Stimulated activated CD4-positive, alpha-beta T cell treated with anti-CD3 and anti-CD28 coated beads, TNF-alpha, amount 100 ng/mL, for 24 hours (primary cell): ENCODE data around the gene NBEA.
"Not testable (repeated sequence)": the region's sequence is repeated elsewhere in the genome, so short reads cannot be mapped to it uniquely, and the experiment has no call there.

Experiments used
- DNase-seq, 3 experiments: peaks; one replicate each; pipeline ENCODE4 v3.0.0-alpha.2; 2020; ENCODE audit warnings: low read depth in 3 of 3

The NBEA gene

DNA sequence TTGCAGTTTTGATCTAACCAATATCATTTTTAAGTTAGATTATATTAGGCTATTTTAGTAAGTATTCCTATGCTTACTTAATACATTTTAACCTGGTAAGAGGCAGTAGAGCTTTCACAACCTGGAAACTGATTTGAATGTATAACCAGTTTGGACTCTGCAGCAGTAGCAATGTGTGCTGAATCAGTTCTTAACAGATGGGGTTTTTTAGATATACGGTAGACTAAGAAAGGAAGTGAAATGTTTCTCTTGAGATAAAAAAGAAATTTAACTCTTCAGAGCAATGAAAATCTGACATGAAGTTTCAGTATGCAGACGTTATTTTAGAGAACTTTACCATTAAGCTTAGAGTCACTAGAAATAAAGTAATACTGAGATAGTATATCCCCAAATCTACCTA, 2.7 kb downstream of the NBEA start:
- no peak for DNase-seq

DNA sequence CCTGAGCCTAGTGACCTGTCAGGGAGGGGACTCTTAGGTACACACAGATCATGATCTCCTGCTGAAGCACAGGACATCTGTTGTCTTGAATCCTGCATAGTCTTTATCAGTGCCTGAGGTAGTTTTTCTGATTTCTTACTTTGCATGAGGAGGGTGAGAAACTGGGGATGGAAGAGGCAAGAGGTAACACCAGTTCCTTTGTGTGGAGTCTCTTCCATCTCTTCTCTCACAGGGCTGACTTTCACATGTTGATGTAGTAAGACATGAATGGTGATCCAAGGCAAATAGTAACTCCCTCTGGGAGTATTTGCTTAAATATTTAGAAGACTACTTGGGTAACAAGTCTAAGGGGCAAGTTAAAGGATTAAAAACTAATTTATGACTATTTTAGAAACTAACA, 9.5 kb downstream of the NBEA start:
- DNase-seq: no peak

DNA sequence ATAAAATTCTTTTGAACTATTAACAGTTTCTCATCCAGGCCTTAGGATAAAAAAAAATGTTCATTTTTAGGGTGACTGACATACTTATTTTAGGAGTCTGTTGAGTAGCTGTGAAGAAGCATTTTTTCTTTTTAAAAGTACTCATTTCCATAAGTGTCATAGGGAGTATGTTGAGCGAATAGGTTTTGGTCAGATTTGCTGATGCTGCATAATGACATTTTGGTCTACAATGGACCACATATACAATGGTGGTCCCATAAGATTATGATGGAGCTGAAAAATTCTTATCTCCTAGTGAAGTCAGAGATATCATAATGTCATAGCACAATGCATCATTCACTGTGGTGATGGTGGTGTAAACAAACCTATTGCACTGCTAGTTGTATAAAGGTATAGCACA, 17.4 kb downstream of the NBEA start:
- DNase-seq: no peak

DNA sequence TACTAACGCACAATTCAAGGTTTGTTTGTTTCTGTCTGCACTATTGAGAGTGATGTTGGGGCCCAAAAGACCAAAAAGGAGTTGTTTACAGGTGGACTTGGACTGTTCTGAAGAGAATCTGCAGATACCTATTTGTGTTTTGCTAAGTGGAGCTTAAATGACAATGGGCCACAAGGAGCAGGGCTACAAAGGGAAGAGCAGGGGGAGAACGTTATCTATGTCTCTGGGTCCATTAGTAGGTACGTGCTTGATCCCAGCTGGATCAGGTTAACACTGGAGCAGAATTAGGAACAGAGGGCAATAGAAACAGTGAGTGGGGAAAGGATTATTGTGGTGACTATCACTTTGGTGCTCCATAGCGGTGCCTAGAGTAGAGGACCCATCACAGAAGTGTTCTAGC, 22.5 kb downstream of the NBEA start:
- DNase-seq: no peak

DNA sequence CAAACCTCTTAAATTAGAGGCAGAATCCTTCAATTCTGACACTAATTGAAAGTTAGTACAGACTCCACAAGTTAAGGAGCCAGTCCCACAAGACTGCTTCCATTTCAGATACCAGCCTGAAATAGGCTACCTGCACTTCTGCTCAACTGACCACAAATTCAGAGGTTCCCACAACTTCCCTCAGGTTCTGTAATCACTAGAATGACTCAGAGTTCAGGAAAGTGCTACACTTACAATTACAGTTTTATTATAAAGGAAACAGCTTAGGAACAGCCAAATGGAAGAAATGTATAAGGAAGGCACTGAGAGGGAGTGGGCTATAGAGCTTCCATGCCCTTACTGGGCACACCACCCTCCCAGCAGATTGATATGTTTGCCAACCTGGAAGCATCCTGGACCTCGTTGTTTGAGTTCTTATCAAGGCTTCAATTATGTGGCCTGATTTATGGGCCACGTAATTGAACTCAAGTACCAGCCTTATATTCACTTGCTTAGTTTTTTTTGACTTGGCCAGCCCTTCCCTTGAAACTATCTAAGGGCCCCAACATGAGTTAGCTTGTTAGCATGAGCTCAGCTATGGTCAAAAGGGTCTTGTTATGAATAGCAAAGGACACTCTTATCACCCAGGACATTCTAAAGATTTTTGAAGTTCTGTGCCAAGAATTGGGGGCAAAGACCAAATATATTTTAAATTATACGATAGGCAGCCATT, 25.9 kb downstream of the NBEA start:
- no peak for DNase-seq

DNA sequence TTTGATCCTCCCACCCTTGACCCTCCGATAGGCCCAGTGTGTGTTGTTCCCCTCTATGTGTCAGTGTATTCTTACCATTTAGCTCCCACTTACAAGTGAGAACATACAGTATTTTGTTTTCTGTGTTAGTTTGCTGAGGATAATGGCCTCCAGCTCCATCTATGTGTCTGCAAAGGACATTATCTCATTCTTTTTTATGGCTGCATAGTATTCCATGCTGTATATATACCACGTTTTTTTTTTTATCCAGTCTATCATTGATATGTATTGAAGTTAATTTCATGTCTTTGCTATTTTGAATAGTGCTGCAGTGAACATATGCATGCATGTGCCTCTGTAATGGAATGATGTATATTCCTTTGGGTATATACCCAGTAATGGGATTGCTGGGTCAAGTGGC, 27.5 kb downstream of the NBEA start:
- not testable (repeated sequence) for DNase-seq

DNA sequence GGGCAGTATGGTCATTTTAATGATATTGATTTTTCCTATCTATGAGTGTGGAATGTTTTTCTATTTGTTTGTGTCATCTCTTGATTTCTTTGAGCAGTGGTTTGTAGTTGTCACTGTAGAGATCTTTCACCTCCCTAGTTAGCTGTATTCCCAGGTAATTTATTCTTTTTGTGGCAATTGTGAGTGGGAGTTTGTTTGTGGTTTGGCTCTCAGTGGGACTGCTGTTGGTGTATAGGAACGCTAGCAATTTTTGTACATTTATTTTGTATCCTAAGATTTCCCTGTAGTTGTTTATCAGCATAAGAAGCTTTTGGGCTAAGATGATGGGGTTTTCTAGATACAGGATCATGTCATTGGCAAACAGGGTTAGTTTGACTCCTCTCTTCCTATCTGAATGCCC, 28.9 kb downstream of the NBEA start:
- DNase-seq: no peak

DNA sequence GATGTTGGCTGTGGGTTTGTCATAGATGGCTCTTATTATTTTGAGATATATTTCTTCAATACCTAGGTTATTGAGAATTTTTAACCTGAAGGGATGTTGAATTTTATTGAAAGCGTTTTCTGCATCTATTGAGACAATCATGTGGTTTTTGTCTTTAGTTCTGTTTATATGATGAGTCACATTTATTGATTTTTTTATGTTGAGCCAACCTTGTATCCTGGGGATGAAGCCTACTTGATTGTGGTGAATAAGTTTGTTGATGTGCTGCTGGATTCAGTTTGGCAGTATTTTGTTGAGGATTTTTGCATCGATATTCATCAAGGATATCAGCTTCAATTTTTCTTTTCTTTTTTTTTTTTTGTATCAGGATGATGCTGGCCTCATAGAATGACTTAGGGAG, 29.4 kb downstream of the NBEA start:
- no peak for DNase-seq

DNA sequence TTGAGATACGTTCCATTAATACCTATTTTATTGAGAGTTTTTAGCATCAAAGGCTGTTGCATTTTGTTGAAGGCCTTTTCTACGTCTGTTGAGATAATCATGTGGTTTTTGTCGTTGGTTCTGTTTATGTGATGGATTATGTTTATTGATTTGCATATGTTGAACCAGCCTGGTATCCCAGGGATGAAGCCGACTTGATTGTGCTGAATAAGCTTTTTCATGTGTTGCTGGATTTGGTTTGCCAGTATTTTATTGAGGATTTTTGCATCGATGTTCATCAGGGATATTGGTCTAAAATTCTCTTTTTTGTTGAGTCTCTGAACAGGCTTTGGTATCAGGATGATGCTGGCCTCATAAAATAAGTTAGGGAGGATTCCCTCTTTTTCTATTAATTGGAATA, 43.1 kb downstream of the NBEA start:
- DNase-seq: not testable (repeated sequence)

DNA sequence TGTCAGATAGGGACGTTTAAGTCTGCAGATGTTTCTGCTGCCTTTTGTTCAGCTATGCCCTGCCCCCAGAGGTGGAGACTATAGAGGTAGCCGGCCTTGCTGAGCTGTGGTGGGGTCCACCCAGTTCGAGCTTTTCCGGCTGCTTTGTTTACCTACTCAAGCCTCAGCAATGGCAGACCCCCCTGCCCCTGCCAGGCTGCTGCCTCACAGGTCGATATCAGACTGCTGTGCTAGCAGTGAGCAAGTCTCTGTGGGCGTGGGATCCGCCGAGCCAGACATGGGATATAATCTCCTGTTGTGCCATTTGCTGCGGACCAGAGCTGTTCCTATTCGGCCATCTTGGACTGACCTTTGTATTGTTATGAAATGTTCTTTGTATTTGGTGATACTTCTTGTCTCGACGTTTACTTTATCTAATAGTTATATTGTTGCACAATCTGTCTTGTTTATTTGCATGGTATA, 46.3 kb downstream of the NBEA start:
- DNase-seq: no peak

DNA sequence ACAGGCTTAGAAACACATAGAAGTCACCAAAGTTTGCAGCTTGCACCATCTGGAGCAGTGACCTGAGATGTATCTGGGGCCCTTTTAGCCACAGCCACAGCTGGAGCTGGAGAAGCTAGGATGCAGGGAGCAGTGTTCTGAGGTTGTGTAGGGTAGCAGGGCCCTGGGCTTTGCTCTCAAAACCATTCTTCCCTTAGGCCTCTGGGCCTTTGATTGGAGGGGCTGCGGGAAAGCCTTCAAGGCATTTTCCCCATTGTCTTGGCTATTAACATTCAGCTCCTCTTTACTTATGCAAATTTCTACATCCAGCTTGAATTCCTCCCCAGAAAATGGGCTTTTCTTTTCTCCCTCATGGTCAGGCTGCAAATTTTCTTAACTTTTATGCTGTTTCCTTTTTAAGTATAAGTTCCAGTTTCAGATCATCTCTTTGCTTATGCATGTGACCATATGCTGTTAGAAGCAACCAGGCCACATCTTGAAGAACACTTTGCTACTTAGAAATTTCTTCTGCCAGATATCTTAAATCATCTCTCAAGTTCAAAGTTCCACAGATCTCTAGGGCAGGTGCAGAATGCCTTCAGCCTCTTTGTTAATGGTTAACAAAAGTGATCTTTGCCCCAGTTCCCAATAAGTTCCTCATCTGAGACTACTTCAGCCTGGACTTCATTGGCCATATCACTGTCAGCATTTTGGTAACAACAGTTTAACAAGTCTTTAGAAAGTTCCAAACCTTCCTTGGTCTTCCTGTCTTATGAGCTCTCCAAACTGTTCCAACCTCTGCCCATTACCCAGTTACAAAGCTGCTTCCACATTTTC, 48.5 kb downstream of the NBEA start:
- DNase-seq: no peak

DNA sequence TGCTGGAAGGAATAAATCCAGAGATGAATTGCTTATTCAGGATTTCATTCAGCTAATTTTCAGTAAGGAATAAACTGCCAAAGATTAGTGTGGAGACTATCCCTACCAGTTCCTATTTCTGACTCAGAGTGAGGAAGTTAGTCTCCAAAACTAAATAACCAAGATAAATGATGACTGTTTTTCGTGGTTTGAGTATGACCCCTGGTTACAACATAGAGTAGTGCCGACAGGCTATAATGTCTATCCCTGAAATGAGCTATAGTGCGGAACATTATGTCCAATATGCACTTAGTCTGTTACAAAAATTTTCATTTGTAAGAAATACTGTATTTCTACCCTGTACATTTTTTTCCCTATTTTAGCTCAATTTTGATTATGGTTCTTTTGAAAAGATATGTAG, 51.4 kb downstream of the NBEA start:
- no peak for DNase-seq

DNA sequence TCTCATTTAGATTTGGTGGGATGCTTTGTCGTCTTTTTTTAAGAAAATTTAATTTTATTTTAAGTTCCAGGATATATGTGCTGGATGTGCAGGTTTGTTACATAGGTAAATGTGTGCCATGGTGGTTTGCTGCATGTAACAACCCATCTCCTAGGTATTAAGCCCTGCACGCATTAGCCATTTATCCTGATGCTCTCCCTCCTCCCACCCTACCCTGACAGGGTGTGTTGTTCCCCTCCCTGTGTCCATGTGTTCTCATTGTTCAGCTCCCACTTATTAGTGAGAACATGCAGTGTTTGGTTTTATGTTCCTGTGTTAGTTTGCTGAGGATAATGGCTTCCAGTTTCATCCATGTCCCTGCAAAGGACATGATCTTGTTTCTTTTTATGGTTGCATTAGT, 61.7 kb downstream of the NBEA start:
- not testable (repeated sequence) for DNase-seq

DNA sequence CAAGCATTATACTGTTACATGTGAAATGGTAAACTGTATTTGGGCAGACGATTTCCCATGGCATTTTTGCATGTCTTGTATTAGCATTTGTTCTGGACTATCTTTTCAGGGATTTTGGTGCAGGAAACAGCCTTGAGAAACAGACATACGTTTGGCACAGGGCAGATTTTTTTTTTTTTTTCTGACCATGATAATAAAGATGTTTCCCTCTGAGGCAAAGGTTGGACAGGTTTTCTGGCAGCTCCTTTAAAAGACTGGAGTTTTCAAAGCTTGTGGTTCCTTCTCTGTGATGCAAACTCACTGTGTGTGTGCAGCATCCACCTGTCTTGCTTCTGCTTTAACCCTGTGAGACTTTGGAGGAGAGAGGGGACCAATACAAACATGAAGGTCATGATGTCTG, 63.0 kb downstream of the NBEA start:
- no peak for DNase-seq

DNA sequence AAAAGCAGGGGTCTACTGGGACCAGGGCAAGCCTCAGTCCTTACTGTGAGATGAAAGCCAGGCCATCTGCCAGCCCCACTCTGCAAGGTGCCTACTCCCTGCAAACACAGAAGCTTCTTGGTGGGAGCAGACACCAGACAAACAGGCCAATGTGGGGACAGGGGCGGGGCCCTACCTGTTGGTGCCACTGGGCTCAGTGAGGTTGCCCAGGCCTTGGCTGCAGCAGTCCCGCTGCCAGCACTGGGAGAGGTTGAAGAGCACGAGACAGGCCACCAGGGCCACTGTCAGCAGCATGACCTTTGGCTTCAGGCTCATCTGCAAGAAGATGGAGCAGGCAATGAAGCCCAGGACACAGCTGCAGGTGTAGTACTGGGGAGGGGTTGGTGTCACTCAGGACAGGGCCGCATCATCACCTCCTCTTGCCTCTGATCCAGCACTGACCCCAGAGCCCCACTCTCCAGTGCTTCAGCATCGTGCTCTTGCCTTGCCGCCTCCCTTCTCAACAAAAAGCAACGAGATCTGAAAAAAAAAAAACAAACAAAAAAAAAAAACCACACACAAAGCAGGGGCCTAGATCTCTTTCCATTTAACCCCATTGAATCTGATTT, 72.6 kb downstream of the NBEA start:
- DNase-seq: no peak

DNA sequence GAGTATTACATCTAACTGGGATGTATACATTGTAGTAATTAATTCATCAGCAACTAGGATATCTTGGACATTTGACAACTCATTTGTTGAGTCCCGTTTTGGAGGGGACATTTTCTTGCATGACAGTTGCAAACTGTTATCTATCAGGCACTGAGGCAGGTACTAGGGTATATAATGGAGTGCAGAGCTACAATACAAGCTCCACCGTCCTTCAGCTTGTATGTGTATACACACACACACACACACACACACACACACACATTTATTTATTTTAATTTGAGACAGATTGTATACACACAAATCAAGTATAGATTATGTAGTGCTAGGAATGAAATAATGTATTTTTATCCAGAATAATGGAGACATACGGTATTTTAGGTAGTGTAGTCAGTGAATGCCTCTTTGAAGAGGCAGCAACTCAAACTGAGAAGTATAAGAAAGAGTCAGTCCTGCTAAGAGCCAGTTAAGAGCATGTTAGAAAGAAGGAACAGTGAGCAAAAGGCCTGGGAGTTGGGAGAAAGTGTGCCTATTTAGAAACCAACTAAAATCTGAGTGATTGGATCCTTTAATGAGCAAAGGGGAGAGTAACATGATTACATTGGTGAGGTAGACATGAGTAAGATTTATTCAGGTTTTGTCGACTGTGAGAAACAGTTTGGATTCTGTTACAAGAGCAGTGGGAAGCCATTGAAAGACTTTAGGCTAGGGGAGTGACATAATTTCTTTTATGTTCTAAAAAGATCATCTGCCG, 74.5 kb downstream of the NBEA start:
- no peak for DNase-seq

DNA sequence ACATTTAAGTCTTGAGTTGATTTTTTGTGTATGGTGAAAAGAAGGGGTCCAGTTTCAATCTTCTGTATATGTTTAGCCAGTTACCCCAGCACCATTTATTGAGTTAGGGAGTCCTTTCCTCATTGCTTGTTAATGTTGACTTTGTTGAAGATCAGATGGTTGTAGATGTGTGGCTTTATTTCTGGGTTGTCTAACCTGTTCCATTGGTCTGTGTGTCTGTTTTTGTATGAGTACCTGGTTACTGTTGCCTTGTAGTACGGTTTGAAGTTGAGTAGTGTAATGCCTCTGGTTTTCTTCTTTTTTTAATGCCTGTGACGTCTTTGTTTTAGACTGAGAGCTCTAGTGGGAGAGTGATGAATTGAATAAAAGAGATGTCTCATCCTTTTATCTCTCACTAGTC, 83.2 kb downstream of the NBEA start:
- DNase-seq: no peak

DNA sequence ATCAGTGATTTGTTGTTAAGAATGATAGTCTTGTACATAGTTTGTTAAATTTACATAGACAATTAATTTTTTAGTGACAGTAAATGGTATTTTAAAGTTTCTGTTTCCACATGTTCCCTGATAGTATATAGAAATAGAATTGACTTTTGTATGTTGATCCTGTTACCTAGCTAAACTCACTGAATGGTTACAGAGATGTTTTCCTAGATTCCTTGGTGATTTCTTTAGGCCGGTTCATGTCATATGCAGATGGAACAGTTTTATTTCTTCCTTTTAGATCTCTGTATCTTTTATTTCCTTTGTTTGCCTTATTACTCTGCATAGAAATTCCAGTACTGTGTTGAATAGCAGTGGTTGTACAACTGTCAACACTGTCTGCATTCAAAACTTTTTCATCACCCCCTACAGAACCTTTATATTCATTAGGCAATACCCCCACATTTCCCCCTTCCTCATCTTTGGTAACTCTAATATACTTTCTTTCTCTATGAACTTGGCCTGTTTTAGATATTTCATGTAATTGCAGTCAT, 86.3 kb downstream of the NBEA start:
- no peak for DNase-seq

DNA sequence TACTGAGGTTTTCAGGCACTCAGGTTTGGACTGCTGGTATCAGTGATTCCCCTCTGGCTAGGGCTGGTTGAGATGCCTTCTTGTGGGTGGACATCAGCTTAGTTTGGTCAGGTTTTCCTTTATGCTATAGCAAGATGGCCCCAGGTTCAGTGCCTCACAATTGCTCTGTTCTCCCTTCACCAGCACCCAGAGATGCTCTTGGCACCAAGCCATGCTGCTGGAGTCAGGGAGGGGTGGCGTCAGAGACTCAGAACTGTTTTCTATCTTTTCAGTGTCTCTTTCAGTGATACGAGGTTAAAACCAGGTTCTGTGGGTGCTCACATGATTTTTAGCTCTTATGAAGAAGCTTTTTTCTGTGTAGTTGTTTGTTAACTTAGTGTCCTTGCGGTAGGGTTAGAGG, 96.9 kb downstream of the NBEA start:
- no peak for DNase-seq

DNA sequence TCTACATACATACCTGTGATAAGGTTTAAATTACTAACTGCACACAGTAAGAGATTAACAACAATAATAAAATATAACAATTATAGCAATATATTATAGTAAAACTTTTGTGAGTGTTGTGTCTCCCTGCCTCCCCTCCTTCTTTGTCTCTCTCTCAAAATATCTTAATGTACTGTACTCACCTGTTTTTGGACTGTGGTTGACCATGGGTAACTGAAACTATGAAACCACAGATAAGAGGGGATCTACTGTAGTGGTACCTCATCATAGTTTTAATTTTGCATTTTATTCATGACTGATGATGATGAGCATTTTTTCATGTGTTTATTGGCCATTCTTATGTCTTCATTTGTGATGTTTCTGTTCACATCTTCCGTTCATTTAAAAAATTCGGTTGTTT, 104.5 kb downstream of the NBEA start:
- DNase-seq: no peak

DNA sequence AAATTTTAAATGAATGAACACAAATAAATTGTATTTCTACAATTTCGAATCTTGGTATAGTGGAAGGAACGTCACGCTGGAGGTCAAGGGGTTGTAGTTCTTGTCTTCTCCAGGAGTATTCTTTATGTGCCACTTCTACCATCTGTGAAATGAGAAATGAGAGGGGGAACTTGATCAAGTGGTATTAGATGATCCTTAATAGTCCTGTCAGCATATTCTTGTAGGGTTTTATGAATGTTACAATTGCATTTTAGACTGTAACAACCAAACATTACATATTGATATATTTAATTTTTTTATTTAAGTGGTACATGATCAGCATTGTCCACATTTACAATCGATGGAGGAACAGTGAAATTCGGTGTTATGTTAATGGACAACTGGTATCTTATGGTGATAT, 113.6 kb downstream of the NBEA start:
- no peak for DNase-seq

DNA sequence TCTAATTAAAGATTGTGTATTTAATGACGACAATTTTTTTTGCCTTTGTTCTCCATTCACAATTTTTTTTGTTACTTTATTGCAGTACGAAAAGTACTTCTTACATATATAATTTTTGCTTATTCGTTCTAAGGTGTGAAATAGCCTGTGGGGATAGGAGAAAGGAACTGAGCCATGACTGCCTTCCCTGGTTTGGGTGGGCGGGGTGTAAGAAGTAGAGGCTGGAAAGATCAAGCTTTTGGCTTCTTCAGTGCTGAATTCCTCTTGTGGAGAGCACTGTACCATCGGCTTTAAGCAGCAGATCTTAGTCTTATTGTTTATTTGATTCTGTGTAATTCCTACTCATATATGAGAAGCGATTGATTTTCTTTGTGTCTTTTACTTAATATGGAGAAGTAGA, 115.8 kb downstream of the NBEA start:
- DNase-seq: no peak
